ENCODE results near the gene GPR179.

- no peak for TF ChIP-seq POLR2AphosphoS5 (IDR thresholded peaks at IDR 0.05)
- TF ChIP-seq CTCF (IDR thresholded peaks at IDR 0.05; ENCODE audit: poor library complexity, severe bottlenecking) = no peak
- TF ChIP-seq REST (IDR thresholded peaks at IDR 0.05; ENCODE audit: borderline replicate concordance) = no peak
- no peak for TF ChIP-seq RAD21 (conservative IDR thresholded peaks at IDR 0.05)
- TF ChIP-seq EZH2 (IDR thresholded peaks at IDR 0.05; ENCODE audit: borderline replicate concordance, insufficient read depth, low read length, poor library complexity, severe bottlenecking) = no peak
- no peak for TF ChIP-seq EP300 (conservative IDR thresholded peaks at IDR 0.05; ENCODE audit: poor library complexity, severe bottlenecking)
- TF ChIP-seq TAF1 (IDR thresholded peaks at IDR 0.05; ENCODE audit: low read depth) = no peak
These were observed 19.5 kb downstream of the GPR179 start for GRCh38 chr17:38324141-38324697.
